ENCODE measurements around the gene ACTR3C. TPM values are rescaled to one million over a fixed set of nuclear protein-coding genes. Genes with fewer than 3 reads are reported as not detected.

Gene ACTR3C
- total RNA-seq, 4 donors from 2014 or later: 0.38 to 2.0 (median 0.58) TPM

DNA sequence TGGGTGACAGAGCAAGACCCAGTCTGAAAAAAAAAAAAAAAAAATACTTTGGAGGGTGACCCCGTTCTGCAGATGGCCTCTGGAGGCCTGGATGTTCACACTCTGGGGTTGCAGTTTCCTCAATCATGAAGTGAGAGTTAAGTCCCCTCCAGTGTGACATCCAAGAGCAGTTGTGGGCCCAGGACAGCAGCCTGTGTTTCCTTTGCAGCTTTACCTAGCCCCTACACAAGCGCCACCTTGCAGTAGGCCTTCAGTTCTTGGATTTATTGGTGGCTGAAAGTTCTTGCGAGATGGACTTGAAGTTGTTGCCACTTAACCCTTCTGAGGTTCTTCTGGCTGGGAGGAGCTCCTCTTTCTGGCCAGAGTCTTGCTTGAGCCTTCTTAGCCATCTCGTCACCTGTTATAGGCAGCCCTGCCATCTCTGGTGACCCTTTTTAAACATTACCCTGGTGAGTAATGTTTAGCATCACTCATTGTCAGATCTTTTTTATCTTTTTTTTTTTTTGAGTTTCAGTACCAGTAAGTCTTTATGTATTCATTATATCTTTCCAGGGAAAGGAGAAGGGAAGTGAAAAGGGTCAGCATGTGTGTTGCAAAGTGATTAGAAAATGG lies 3.4 kb upstream of the ACTR3C start:
- TF ChIP-seq, protein P1, sequence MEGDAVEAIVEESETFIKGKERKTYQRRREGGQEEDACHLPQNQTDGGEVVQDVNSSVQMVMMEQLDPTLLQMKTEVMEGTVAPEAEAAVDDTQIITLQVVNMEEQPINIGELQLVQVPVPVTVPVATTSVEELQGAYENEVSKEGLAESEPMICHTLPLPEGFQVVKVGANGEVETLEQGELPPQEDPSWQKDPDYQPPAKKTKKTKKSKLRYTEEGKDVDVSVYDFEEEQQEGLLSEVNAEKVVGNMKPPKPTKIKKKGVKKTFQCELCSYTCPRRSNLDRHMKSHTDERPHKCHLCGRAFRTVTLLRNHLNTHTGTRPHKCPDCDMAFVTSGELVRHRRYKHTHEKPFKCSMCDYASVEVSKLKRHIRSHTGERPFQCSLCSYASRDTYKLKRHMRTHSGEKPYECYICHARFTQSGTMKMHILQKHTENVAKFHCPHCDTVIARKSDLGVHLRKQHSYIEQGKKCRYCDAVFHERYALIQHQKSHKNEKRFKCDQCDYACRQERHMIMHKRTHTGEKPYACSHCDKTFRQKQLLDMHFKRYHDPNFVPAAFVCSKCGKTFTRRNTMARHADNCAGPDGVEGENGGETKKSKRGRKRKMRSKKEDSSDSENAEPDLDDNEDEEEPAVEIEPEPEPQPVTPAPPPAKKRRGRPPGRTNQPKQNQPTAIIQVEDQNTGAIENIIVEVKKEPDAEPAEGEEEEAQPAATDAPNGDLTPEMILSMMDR (IDR thresholded peaks at IDR 0.05; ENCODE audit: low read depth): no peak

DNA sequence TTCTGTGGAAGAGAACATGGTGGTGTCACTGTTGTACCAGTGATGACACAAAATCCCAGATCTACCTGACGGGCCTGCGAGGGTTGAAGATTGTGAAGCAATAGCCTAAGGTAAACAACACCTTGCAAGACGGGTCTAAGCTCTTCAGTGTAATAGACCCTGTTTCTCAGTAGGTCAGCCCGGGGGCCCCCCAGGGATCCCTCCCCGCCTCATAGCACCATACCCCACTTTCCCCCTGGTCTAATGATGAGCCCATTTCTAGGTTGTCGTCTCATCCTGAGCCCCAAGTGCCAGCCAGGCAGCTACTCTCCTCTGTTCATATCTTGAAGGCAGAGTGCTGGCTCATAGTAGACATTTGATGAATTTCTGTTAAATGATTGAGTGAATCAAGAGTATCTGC lies 2.6 kb upstream of the ACTR3C start:
- TF ChIP-seq, protein P1 (IDR thresholded peaks at IDR 0.05; ENCODE audit: low read depth): no peak

DNA sequence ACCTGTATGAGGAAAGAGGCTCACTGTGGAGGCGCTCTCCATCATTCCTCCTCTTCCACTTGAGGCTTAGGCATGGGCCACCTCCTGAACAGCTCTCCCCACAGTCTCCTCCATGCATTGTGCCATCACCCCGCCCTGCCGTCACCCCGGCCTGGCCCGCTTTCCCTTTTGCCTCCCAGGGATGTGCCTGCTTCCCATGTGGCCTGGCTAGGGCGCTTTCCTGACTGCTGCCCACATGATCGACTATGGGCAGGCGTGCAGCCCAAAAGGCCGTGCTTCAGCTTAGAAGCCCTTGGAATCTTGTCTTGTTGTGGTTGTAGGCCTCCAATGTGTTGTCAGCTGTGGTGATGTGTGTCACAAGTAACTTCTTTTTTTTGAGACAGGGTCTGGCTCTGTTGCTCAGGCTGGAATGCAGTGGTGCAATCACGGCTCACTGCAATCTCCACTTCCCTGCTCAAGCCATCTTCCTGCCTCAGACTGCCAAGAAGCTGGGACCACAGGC lies 1.8 kb upstream of the ACTR3C start:
- TF ChIP-seq, protein P1 (IDR thresholded peaks at IDR 0.05; ENCODE audit: low read depth): no peak

DNA sequence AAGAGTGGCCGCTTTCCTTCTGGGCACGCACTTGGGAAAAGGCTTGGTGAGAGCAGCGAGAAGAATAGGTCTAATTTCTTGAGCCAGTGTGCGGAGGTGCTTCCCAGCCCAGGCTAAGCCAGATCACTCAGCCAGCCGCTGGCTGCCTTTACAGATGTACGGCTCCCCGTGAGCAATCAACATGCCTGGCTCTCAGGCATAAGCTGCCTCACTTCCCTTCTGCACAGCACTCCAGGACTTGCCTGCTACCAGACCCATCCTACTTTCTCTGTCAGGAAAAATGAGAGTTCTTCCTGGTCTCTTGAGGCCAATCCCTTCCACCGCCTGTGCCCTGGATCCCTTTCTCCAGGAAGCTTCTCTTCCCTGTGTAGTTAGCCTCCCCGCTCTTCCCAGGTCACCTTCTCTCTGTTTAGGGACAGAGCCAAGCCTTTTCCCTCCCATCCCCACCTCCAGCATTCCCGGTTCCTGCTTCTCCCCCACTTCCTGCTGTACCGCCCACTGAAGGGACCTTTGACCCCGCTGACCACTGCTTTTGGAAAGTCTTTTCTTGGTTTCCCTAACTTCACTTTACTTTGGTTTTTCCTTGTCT lies 1.1 kb upstream of the ACTR3C start:
- TF ChIP-seq, protein P1 (IDR thresholded peaks at IDR 0.05; ENCODE audit: low read depth): no peak

DNA sequence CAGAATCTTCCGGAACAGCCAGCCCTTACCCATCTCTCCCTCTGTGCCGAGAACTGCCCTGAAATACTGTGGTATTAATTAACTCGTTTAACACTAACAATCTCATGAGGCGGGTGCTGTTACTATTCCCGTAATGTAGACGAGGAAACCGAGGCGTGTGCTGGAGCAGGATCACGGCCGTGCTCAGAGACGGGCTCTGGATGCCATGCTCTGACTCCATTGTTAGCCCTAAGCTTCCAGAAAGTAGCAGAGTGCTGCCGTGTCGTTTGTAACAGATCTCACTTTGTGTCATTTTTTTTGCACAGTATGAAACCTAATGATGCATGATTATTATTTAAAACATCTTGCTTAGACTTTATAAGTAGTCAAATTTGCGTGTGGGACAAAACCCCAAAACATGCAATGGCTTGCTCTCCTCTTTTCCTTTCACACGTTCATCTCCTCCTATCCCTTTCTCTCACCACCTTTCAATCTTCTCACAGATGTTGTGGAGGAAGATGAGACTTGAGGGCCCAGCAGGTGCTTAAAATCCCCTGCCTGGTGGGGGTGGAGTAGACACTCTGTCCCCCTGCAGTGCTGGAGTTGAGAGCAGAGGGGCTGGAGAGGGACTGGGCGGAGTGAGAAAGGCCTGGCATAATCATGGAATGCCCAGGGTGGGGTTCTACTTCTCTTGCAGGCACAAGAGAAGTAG lies 482 bp upstream of the ACTR3C start:
- TF ChIP-seq, protein P1 (IDR thresholded peaks at IDR 0.05; ENCODE audit: low read depth): no peak

DNA sequence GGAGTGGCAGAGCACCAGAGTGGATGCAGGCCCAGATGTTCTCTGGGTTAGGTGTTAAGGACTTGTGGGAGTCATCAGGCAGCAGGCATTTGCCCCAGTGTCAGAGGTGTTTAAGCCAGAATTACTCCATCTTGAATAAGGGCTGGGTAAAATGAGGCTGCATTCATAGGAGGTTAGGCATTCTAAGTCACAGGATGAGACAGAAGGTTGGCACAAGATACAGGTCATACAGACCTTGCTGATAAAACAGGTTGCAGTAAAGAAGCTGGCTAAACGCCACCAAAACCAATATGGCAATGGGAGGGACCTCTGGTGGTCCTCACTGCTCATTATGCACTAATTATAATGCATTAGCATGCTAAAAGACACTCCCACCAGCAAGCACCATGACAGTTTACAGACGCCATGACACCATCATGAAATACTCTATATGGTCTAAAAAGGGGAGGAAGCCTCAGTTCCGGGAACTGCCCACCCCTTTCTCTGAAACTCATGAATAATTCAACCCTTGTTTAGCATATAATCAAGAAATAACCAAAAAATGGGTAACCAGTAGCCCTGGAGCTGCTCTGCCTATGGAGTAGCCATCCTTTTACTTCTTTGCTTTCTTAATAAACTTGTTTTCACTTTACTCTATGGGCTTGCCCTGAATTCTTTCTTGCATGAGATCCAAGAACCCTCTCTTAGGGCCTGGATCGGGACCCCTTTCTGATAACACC lies 1.1 kb downstream of the ACTR3C start:
- TF ChIP-seq, protein P1 (IDR thresholded peaks at IDR 0.05; ENCODE audit: low read depth): no peak

DNA sequence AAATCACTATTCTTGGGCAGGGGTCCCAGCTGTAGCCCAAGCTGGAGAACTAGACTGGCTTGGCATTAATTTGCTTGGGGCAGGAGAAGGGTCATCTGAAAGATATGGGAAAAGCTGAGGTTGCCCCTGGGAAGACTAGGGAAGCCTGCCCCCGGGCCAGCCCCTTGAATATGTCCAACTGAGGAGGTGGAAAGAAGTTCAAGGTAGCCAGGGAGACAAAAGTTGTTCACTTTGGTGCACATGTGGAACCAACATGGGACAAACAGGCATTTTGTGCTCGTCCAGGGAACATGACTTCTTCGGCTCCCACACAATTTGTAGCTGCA lies 1.6 kb downstream of the ACTR3C start:
- TF ChIP-seq, protein P1 (IDR thresholded peaks at IDR 0.05; ENCODE audit: low read depth): no peak
